ENCODE data around the gene ZNF747.

DNA sequence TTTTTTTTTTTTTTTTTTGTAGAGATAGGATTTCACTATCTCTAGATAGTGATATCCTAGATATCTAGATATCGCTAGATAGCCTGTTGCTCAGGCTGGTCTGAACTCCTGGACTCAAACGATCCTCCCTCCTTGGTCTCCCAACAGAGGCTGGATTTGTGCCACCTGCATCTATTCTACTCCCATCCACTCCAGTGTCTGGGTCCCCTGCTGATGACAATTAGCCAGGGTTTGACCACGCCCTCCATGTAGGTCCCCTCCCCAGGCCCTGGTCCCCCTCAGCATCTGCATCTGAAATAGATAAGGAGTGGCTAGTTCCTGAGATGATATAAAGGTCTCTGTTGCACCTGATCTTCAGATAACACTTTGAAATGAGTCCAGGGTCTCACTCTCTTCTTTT, 34.6 kb upstream of the ZNF747 start:
- TF ChIP-seq CTCF (IDR thresholded peaks at IDR 0.05): no peak
- TF ChIP-seq POLR2A (IDR thresholded peaks at IDR 0.05): no peak

Measured in prostate gland (tissue), 2 donors.